WTC11 (cell line): ENCODE results near the gene QPCTL.

Experiments
- ARID4B ChIP-seq: sonication (generic); formaldehyde crosslinking; IDR thresholded peaks from 2 replicates; pipeline ENCODE4 v1.8.0; 2023; ENCODE audit warnings: missing genetic modification reagents, mild to moderate bottlenecking, borderline replicate concordance
- CREB1 ChIP-seq: sonication (generic); formaldehyde crosslinking; IDR thresholded peaks from 2 replicates; pipeline ENCODE4 v1.8.0; 2023; ENCODE audit warnings: mild to moderate bottlenecking, missing genetic modification reagents
- CTCF ChIP-seq: fragments of 200-600 bp; IDR thresholded peaks from 2 replicates; pipeline ENCODE4 v1.8.0; 2022; ENCODE audit warnings: antibody characterized with exemption
- E2F5 ChIP-seq: sonication (generic); formaldehyde crosslinking; IDR thresholded peaks from 2 replicates; pipeline ENCODE4 v1.8.1; 2022; ENCODE audit warnings: mild to moderate bottlenecking, moderate library complexity, missing genetic modification reagents
- JUN ChIP-seq: sonication (generic); formaldehyde crosslinking; IDR thresholded peaks from 2 replicates; pipeline ENCODE4 v1.8.0; 2023; ENCODE audit warnings: mild to moderate bottlenecking, missing genetic modification reagents
- NFYB ChIP-seq: sonication (generic); formaldehyde crosslinking; conservative IDR thresholded peaks from 2 replicates; pipeline ENCODE4 v1.8.0; 2022; ENCODE audit warnings: low read depth, missing genetic modification reagents
- STAT6 ChIP-seq: sonication (generic); formaldehyde crosslinking; conservative IDR thresholded peaks from 2 replicates; pipeline ENCODE4 v1.8.1; 2023; ENCODE audit warnings: mild to moderate bottlenecking, low read depth, missing genetic modification reagents, moderate library complexity

GRCh38 chr19:45747513-45747912 lies 55.0 kb downstream of the QPCTL start:
- TF ChIP-seq CTCF, result no peak
- no peak for TF ChIP-seq JUN (CRISPR knock-in tag)
- TF ChIP-seq NFYB (CRISPR knock-in tag), result no peak
- TF ChIP-seq STAT6 (CRISPR knock-in tag), result no peak
- TF ChIP-seq CREB1 (CRISPR knock-in tag), result no peak
- TF ChIP-seq ARID4B (CRISPR knock-in tag), result no peak
- TF ChIP-seq E2F5 (CRISPR knock-in tag), result no peak
